GM12878 (cell line): ENCODE data around the gene RALGAPA2. TPM values are rescaled to one million over a fixed set of nuclear protein-coding genes. Genes with fewer than 3 reads are reported as not detected.

ENCODE experiments used
- ATAC-seq: fragments of 200-7000 bp; cut with Tn5 transposase; 3 replicates; pipeline ENCODE4 v1.9.1; 2020; ENCODE audit warnings: mild to moderate bottlenecking, moderate library complexity
- BruUV-seq: library from RNA; stranded (reverse); fragments of 400-500 nt; replicated peaks from 2 replicates; lab custom pipeline; 2021; lab: Mats Ljungman, UMichigan
- CTCF ChIA-PET: fragments of 300-600 bp; sonication (Branson Sonifier 250); formaldehyde crosslinking; extraction: SDS; loops from one replicate; lab custom pipeline; 2021; ENCODE audit warnings: inconsistent platforms; lab: Yijun Ruan, JAX
- POLR2A ChIA-PET: fragments of 350-600 bp; formaldehyde crosslinking; extraction: SDS; loops from one replicate; lab custom pipeline; 2021; ENCODE audit warnings: inconsistent platforms; lab: Charles Lee
- RAD21 ChIA-PET: fragments of 300-600 bp; sonication (Branson Sonifier 250); formaldehyde crosslinking; loops from one replicate; lab custom pipeline; 2023; ENCODE audit warnings: antibody characterized with exemption; ENCODE audit not compliant: unreplicated experiment; lab: Charles Lee
- SMC1A ChIA-PET: fragments of 300-600 bp; sonication (Branson Sonifier 250); formaldehyde crosslinking; loops from one replicate; lab custom pipeline; 2023; ENCODE audit not compliant: unreplicated experiment, uncharacterized antibody; lab: Charles Lee
- DNase-seq: peaks from one replicate; pipeline ENCODE4 v3.0.0-alpha.2; 2011; ENCODE audit warnings: low read depth, low spot score
- FAIRE-seq: peaks from 3 replicates; lab custom pipeline; 2011; peaks lifted over from hg19 to GRCh38; lab: Jason Lieb, UNC
- H2AFZ ChIP-seq: 2 replicates; pipeline ENCODE4 v1.6.0; 2011; ENCODE audit warnings: low read depth, low read length, control low read depth; ENCODE audit not compliant: control insufficient read depth
- H3K27ac ChIP-seq: 2 replicates; pipeline ENCODE4 v1.5.1; 2011; ENCODE audit warnings: control low read depth; ENCODE audit not compliant: control insufficient read depth, insufficient read depth
- H3K27me3 ChIP-seq, 2 experiments: replicated peaks in 1 of 2; 2 replicates each; pipeline versions ENCODE4 v1.6.0 to v1.6.1; 2011; ENCODE audit warnings: low read length in 1 of 2; ENCODE audit not compliant: control insufficient read depth in 2 of 2, insufficient read depth in 2 of 2
- H3K36me3 ChIP-seq, 2 experiments: 2 replicates each; pipeline ENCODE4 v1.5.1; 2011; ENCODE audit warnings: low read length in 1 of 2; ENCODE audit not compliant: control insufficient read depth in 2 of 2, insufficient read depth in 2 of 2
- H3K4me1 ChIP-seq: 2 replicates; pipeline ENCODE4 v1.6.1; 2011; ENCODE audit warnings: mild to moderate bottlenecking, low read length, moderate library complexity, mixed read lengths; ENCODE audit not compliant: control insufficient read depth, insufficient read depth
- H3K4me2 ChIP-seq: 2 replicates; pipeline ENCODE4 v1.6.0; 2011; ENCODE audit warnings: control low read depth; ENCODE audit not compliant: control insufficient read depth, insufficient read depth
- H3K4me3 ChIP-seq: fragments of 200-600 bp; sonication (generic); 2 replicates; pipeline ENCODE4 v1.5.1; 2016
- H3K79me2 ChIP-seq: 2 replicates; pipeline ENCODE4 v1.6.0; 2011; ENCODE audit warnings: low read length; ENCODE audit not compliant: control insufficient read depth, insufficient read depth
- H3K9ac ChIP-seq: 2 replicates; pipeline ENCODE4 v1.8.0; 2011; ENCODE audit warnings: low read length, control low read depth, mixed read lengths; ENCODE audit not compliant: control insufficient read depth, insufficient read depth
- H3K9me3 ChIP-seq: replicated peaks from 3 replicates; pipeline ENCODE4 v1.5.1; 2011; ENCODE audit warnings: mild to moderate bottlenecking, low read length; ENCODE audit not compliant: control insufficient read depth, insufficient read depth
- H4K20me1 ChIP-seq: 2 replicates; pipeline ENCODE4 v1.6.0; 2011; ENCODE audit not compliant: control insufficient read depth, insufficient read depth
- ATF2 ChIP-seq: IDR thresholded peaks from 2 replicates; pipeline ENCODE4 v1.6.1; 2012; ENCODE audit warnings: low read length, inconsistent platforms
- ATF7 ChIP-seq: fragments of 450-650 bp; IDR thresholded peaks from 2 replicates; pipeline ENCODE4 v1.6.1; 2016; ENCODE audit warnings: low read depth, mild to moderate bottlenecking
- BRCA1 ChIP-seq: IDR thresholded peaks from 2 replicates; pipeline ENCODE4 v1.6.1; 2011; ENCODE audit warnings: low read depth, low read length, improper control_type of control experiment
- CEBPB ChIP-seq, 2 experiments: fragments of 150-350 bp in 1 of 2; IDR thresholded peaks; 2 replicates each; pipeline ENCODE4 v1.6.1; 2012 to 2014; ENCODE audit warnings: low read depth in 2 of 2, low read length in 2 of 2, borderline replicate concordance in 1 of 2, inconsistent platforms in 1 of 2
- CUX1 ChIP-seq: IDR thresholded peaks from 2 replicates; pipeline ENCODE4 v1.6.1; 2012; ENCODE audit warnings: improper control_type of control experiment, low read depth, low read length; ENCODE audit not compliant: insufficient replicate concordance
- ZZZ3 ChIP-seq: IDR thresholded peaks from 2 replicates; pipeline ENCODE4 v1.6.1; 2011; ENCODE audit warnings: low read depth; ENCODE audit not compliant: control insufficient read depth, insufficient read length
- WGBS: methylation state at CpG from one replicate; pipeline ENCODE4 v1.1.6; 2016; ENCODE audit warnings: low lambda C conversion rate; ENCODE audit not compliant: insufficient replicate concordance, insufficient coverage; ENCODE audit errors: missing lambda C conversion rate; 5-methylcytosine and 5-hydroxymethylcytosine counted together
- in situ Hi-C: fragments of 300-500 bp; cut with MboI; formaldehyde crosslinking; loops from 9 replicates; pipeline ENCODE4 v1.14.3; 2018; ENCODE audit warnings: mixed read lengths
- intact Hi-C: fragments of 100-400 bp; cut with micrococcal nuclease; formaldehyde crosslinking; loops from one replicate; pipeline ENCODE4 v1.14.2; 2022; ENCODE audit not compliant: unreplicated experiment
- polyA plus RNA-seq, 11 experiments: library from polyadenylated mRNA; depleted of rRNA in 4 of 11; unstranded in 6 of 11; stranded (reverse) in 5 of 11; fragments of >200 nt; fragmentation: Nextera tagmentation in 4 of 11; fragmentation: Illumina TruSeq in 1 of 11; extraction: Ambion mirVana in 4 of 11; extraction: Trizol in 1 of 11; gene quantifications; 1 replicate in 1 of 11; 2 replicates in 10 of 11; pipeline versions ENCODE4 v1.2.1 to v1.2.3, GENCODE V29; 2011 to 2016; ENCODE audit warnings: inconsistent platforms in 2 of 11, missing spikeins in 2 of 11, low read depth in 1 of 11
- total RNA-seq, 4 experiments: library from RNA; depleted of rRNA in 3 of 4; stranded (reverse); fragments of >200 nt in 3 of 4; fragmentation: Illumina TruSeq in 1 of 4; extraction: Trizol in 1 of 4; gene quantifications; 2 replicates each; pipeline versions ENCODE4 v1.2.1 to v1.2.3, GENCODE V29; 2013 to 2021
- TF ChIP-seq, protein P1 (sequence below): fragments of 450-650 bp; IDR thresholded peaks from 2 replicates; pipeline ENCODE4 v1.6.1; 2017; ENCODE audit warnings: low read depth, mild to moderate bottlenecking, moderate library complexity
- TF ChIP-seq, protein P2 (sequence below): IDR thresholded peaks from 2 replicates; pipeline ENCODE4 v1.6.1; 2011; ENCODE audit warnings: low read depth, mild to moderate bottlenecking, low read length, moderate library complexity, borderline replicate concordance; ENCODE audit errors: extremely low read depth
- TF ChIP-seq, protein P3 (sequence below): fragments of 450-650 bp; IDR thresholded peaks from 2 replicates; pipeline ENCODE4 v1.6.1; 2017; ENCODE audit warnings: mild to moderate bottlenecking, moderate library complexity

RALGAPA2 gene
- total and polyA plus RNA-seq, 10 of the 15 experiments (the other 5 are each of a cell fraction or from before 2014, with no cell fraction given): 2.9 to 29.4 (median 19.6) TPM

GRCh38 chr20:20437314-20437713 is 275.1 kb downstream of the RALGAPA2 start:
- no peak for ATAC-seq
- ChIA-PET SMC1A (interaction anchor here (0.6 to 1.2 kb wide), 2 partner anchors 14 to 107 kb away, joined by 3 read pairs; no protein-coding TSS in a partner anchor), CTCF (interaction anchor here (1.0 to 1.3 kb wide), 2 partner anchors 12 to 27 kb away, joined by 3 read pairs; no protein-coding TSS in a partner anchor), RAD21 (interaction anchor here (1.6 kb wide), 1 partner anchor 14 kb away, joined by 5 read pairs; no protein-coding TSS in a partner anchor), POLR2A (no interaction called here)
- Histone ChIP-seq H3K4me1 (no peaks in the 10 kb centered on the region), H3K9me3 (no peaks in the 10 kb centered on the region), H3K36me3 (no peaks in the 10 kb centered on the region), H3K9ac (no peak overlapping the region), H3K27me3 (no peaks in the 10 kb centered on the region), H3K4me2 (no peak overlapping the region), H3K27ac (no peak overlapping the region), H4K20me1 (no peaks in the 10 kb centered on the region), H2AFZ (no peak overlapping the region), H3K4me3 (no peak overlapping the region), H3K79me2 (no peaks in the 10 kb centered on the region)
- intact Hi-C loops (no loop called here), in situ Hi-C loops (no loop called here)
- BruUV-seq: no TSS peak
- 92% methylated on average over 7 of the region's 7 CpGs for WGBS
- FAIRE-seq: no peak
- DNase-seq: no peak
- no peak for TF ChIP-seq ATF2
- TF ChIP-seq, protein P1, sequence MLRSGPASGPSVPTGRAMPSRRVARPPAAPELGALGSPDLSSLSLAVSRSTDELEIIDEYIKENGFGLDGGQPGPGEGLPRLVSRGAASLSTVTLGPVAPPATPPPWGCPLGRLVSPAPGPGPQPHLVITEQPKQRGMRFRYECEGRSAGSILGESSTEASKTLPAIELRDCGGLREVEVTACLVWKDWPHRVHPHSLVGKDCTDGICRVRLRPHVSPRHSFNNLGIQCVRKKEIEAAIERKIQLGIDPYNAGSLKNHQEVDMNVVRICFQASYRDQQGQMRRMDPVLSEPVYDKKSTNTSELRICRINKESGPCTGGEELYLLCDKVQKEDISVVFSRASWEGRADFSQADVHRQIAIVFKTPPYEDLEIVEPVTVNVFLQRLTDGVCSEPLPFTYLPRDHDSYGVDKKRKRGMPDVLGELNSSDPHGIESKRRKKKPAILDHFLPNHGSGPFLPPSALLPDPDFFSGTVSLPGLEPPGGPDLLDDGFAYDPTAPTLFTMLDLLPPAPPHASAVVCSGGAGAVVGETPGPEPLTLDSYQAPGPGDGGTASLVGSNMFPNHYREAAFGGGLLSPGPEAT: no peak
- TF ChIP-seq ZZZ3: no peak
- TF ChIP-seq CEBPB (IDR thresholded peaks at IDR 0.05; ENCODE audit: borderline replicate concordance in 1 of 2, low read depth in 2 of 2, low read length in 2 of 2): no peak
- no peak for TF ChIP-seq BRCA1
- TF ChIP-seq, protein P2, sequence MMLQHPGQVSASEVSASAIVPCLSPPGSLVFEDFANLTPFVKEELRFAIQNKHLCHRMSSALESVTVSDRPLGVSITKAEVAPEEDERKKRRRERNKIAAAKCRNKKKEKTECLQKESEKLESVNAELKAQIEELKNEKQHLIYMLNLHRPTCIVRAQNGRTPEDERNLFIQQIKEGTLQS: no peak
- no peak for TF ChIP-seq CUX1
- TF ChIP-seq ATF7: no peak
- TF ChIP-seq, protein P3, sequence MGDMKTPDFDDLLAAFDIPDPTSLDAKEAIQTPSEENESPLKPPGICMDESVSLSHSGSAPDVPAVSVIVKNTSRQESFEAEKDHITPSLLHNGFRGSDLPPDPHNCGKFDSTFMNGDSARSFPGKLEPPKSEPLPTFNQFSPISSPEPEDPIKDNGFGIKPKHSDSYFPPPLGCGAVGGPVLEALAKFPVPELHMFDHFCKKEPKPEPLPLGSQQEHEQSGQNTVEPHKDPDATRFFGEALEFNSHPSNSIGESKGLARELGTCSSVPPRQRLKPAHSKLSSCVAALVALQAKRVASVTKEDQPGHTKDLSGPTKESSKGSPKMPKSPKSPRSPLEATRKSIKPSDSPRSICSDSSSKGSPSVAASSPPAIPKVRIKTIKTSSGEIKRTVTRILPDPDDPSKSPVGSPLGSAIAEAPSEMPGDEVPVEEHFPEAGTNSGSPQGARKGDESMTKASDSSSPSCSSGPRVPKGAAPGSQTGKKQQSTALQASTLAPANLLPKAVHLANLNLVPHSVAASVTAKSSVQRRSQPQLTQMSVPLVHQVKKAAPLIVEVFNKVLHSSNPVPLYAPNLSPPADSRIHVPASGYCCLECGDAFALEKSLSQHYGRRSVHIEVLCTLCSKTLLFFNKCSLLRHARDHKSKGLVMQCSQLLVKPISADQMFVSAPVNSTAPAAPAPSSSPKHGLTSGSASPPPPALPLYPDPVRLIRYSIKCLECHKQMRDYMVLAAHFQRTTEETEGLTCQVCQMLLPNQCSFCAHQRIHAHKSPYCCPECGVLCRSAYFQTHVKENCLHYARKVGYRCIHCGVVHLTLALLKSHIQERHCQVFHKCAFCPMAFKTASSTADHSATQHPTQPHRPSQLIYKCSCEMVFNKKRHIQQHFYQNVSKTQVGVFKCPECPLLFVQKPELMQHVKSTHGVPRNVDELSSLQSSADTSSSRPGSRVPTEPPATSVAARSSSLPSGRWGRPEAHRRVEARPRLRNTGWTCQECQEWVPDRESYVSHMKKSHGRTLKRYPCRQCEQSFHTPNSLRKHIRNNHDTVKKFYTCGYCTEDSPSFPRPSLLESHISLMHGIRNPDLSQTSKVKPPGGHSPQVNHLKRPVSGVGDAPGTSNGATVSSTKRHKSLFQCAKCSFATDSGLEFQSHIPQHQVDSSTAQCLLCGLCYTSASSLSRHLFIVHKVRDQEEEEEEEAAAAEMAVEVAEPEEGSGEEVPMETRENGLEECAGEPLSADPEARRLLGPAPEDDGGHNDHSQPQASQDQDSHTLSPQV: no peak
